Liver (tissue), 5 donors: ENCODE measurements around the gene TSSK2. TPM values are rescaled to one million over a fixed set of nuclear protein-coding genes. Genes with fewer than 3 reads are reported as not detected.

Experiments
- REST ChIP-seq: IDR thresholded peaks from 2 replicates; pipeline ENCODE4 v1.6.1; 2016; ENCODE audit warnings: antibody characterized with exemption, mild to moderate bottlenecking
- TAF1 ChIP-seq: conservative IDR thresholded peaks from 2 replicates; pipeline ENCODE4 v1.6.1; 2016; ENCODE audit warnings: antibody characterized with exemption, mild to moderate bottlenecking
- polyA plus RNA-seq, 2 donors: library from polyadenylated mRNA; stranded (reverse) in 1 of 2; unstranded in 1 of 2; fragments of 200-250 nt in 1 of 2; fragments of >200 nt in 1 of 2; fragmentation: Nextera tagmentation in 1 of 2; extraction: Ambion mirVana in 1 of 2; gene quantifications; one replicate each; pipeline versions ENCODE4 v1.2.1 to v1.2.3, GENCODE V29; 2013 to 2015
- total RNA-seq, 2 donors: library from RNA; depleted of rRNA; stranded (reverse); fragments of >200 nt; gene quantifications; one replicate each; pipeline ENCODE4 v1.2.3, GENCODE V29; 2014
- donor health status: healthy.
- donor health status: healthy.
- donor health status: healthy.

TSSK2 gene
- total and polyA plus RNA-seq, 4 donors = 0.08 TPM; not detected in 3

GRCh38 chr22:19181786-19182471 is 50.8 kb downstream of the TSSK2 start (continued):
- TF ChIP-seq REST = no peak
- TF ChIP-seq TAF1 = no peak

Other genes with a start within 250 kb of the TSSK2 start
- 1 to 10 TPM in 1 of 2 donors, under 1 TPM in 1; 0.92 to 1.0 TPM for gene DGCR6, start 225.0 kb upstream of the TSSK2 start, total RNA-seq
- gene DGCR6, start 225.0 kb upstream of the TSSK2 start, polyA plus RNA-seq = 1 to 10 TPM; 1.3 to 1.5 TPM
- gene PRODH, start 195.0 kb upstream of the TSSK2 start, total RNA-seq = 1 to 10 TPM in 1 of 2 donors, not detected in 1; 4.1 TPM
- 1 to 10 TPM; 1.2 to 1.6 TPM for gene PRODH, start 195.0 kb upstream of the TSSK2 start, polyA plus RNA-seq
- gene DGCR2, start 8.9 kb upstream of the TSSK2 start, total RNA-seq = 10 to 100 TPM; 21.3 to 30.0 TPM
- gene DGCR2, start 8.9 kb upstream of the TSSK2 start, polyA plus RNA-seq = 10 to 100 TPM; 11.2 to 20.9 TPM
- gene ESS2, start 13.3 kb downstream of the TSSK2 start, total RNA-seq = 1 to 10 TPM; 2.2 to 5.6 TPM
- 1 to 10 TPM; 2.8 to 5.7 TPM for gene ESS2, start 13.3 kb downstream of the TSSK2 start, polyA plus RNA-seq
- not detected for gene GSC2, start 19.0 kb downstream of the TSSK2 start, total RNA-seq
- gene GSC2, start 19.0 kb downstream of the TSSK2 start, polyA plus RNA-seq = not detected
- 10 to 100 TPM; 59.5 to 76.1 TPM for gene SLC25A1, start 47.4 kb downstream of the TSSK2 start, total RNA-seq
- gene SLC25A1, start 47.4 kb downstream of the TSSK2 start, polyA plus RNA-seq = 10 to 100 TPM; 71.6 to 78.3 TPM
- gene CLTCL1, start 160.4 kb downstream of the TSSK2 start, total RNA-seq = 1 to 10 TPM; 2.7 to 4.8 TPM
- 1 to 10 TPM; 2.0 to 2.4 TPM for gene CLTCL1, start 160.4 kb downstream of the TSSK2 start, polyA plus RNA-seq